ENCODE results near the gene PRELID3B. TPM values are rescaled to one million over a fixed set of nuclear protein-coding genes. Genes with fewer than 3 reads are reported as not detected.

The PRELID3B gene
- total and polyA plus RNA-seq, 10 of the 15 experiments (the other 5 are each of a cell fraction or from before 2014, with no cell fraction given): 72.5 to 151 (median 124) TPM

DNA sequence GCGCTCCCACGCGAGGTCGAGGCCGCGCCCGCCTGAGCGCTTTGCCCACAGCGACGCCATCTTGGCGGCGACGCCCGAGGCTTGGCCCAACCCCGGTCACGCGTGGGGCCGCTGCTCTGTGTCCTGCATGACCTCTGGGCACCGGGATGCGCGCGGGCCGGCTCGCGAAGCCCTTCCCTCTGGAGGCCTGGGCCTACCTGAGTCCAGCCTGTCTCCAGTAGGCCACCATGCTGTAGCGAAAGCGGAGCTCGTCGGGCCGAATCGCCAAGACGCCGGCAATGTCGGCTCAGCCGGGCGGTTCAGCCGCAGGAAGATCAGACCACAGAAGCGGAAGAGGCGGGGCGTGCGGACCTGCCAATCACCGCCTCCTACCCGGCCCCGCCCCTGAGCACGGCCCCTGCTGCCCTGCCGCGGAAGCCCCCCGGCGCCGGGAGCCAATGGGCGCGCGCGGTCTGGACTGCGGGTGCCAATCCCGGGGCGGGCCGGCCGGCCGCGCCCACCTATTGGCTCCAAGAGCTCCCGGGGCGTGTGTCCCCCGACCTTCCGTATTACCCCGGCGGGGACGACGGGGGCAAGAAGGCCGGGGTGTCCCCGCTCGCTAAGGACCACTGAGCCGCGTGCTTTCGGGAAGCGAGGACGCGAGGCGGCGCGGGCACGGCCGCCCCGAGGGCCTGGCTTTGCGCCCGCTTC, 10.4 kb downstream of the PRELID3B start, which contains the start of gene ATP5F1E (continued):
- TF ChIP-seq NR2C2 (IDR thresholded peaks at IDR 0.05; ENCODE audit: borderline replicate concordance, control insufficient read depth, insufficient read length, low read depth) (no peak), SIX5 (IDR thresholded peaks at IDR 0.05; ENCODE audit: low read depth, low read length, severe bottlenecking) (peak; percentile 19), TCF12 (IDR thresholded peaks at IDR 0.05; ENCODE audit: low read depth, low read length) (peak; percentile 57; the same call in 1 of the 2 replicates), RB1 (IDR thresholded peaks at IDR 0.05; ENCODE audit: borderline replicate concordance) (0 out of 2 replicates have a peak, but pooled peaks have one; percentile 58), TARDBP (IDR thresholded peaks at IDR 0.05; ENCODE audit: borderline replicate concordance) (no peak), KAT2A (conservative IDR thresholded peaks at IDR 0.05; ENCODE audit: control insufficient read depth, low read depth, low read length) (no peak), MYC (IDR thresholded peaks at IDR 0.05; ENCODE audit: insufficient read depth, insufficient read length, insufficient replicate concordance, low read length, severe bottlenecking) (peak; percentile 54), CBFB (IDR thresholded peaks at IDR 0.05; ENCODE audit: low read depth) (peak; percentile 88), ZZZ3 (IDR thresholded peaks at IDR 0.05; ENCODE audit: control insufficient read depth, insufficient read length, low read depth) (no peak), TAF1 (IDR thresholded peaks at IDR 0.05; ENCODE audit: borderline replicate concordance, low read depth, low read length) (peak; percentile 58; the same call in 1 of the 2 replicates), IRF4 (IDR thresholded peaks at IDR 0.05; ENCODE audit: low read depth, low read length) (no peak), NFXL1 (IDR thresholded peaks at IDR 0.05; ENCODE audit: borderline replicate concordance) (no peak), CBX3 (IDR thresholded peaks at IDR 0.05; ENCODE audit: borderline replicate concordance, low read depth) (no peak), NFYA (IDR thresholded peaks at IDR 0.05; ENCODE audit: borderline replicate concordance, low read depth, low read length) (no peak), NFYB (IDR thresholded peaks at IDR 0.05; ENCODE audit: insufficient read depth, low read depth, low read length) (peak; percentile 92), CEBPB (IDR thresholded peaks at IDR 0.05; ENCODE audit: borderline replicate concordance in 1 of 2, low read depth in 2 of 2, low read length in 2 of 2) (no peak)
- TF ChIP-seq, protein P1, sequence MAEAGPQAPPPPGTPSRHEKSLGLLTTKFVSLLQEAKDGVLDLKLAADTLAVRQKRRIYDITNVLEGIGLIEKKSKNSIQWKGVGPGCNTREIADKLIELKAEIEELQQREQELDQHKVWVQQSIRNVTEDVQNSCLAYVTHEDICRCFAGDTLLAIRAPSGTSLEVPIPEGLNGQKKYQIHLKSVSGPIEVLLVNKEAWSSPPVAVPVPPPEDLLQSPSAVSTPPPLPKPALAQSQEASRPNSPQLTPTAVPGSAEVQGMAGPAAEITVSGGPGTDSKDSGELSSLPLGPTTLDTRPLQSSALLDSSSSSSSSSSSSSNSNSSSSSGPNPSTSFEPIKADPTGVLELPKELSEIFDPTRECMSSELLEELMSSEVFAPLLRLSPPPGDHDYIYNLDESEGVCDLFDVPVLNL (IDR thresholded peaks at IDR 0.05; ENCODE audit: low read depth, low read length): peak; percentile 29; the same call in 1 of the 2 replicates
- TF ChIP-seq, protein P2, sequence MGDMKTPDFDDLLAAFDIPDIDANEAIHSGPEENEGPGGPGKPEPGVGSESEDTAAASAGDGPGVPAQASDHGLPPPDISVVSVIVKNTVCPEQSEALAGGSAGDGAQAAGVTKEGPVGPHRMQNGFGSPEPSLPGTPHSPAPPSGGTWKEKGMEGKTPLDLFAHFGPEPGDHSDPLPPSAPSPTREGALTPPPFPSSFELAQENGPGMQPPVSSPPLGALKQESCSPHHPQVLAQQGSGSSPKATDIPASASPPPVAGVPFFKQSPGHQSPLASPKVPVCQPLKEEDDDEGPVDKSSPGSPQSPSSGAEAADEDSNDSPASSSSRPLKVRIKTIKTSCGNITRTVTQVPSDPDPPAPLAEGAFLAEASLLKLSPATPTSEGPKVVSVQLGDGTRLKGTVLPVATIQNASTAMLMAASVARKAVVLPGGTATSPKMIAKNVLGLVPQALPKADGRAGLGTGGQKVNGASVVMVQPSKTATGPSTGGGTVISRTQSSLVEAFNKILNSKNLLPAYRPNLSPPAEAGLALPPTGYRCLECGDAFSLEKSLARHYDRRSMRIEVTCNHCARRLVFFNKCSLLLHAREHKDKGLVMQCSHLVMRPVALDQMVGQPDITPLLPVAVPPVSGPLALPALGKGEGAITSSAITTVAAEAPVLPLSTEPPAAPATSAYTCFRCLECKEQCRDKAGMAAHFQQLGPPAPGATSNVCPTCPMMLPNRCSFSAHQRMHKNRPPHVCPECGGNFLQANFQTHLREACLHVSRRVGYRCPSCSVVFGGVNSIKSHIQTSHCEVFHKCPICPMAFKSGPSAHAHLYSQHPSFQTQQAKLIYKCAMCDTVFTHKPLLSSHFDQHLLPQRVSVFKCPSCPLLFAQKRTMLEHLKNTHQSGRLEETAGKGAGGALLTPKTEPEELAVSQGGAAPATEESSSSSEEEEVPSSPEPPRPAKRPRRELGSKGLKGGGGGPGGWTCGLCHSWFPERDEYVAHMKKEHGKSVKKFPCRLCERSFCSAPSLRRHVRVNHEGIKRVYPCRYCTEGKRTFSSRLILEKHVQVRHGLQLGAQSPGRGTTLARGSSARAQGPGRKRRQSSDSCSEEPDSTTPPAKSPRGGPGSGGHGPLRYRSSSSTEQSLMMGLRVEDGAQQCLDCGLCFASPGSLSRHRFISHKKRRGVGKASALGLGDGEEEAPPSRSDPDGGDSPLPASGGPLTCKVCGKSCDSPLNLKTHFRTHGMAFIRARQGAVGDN (IDR thresholded peaks at IDR 0.05): peak; percentile 95
- TF ChIP-seq, protein P3, sequence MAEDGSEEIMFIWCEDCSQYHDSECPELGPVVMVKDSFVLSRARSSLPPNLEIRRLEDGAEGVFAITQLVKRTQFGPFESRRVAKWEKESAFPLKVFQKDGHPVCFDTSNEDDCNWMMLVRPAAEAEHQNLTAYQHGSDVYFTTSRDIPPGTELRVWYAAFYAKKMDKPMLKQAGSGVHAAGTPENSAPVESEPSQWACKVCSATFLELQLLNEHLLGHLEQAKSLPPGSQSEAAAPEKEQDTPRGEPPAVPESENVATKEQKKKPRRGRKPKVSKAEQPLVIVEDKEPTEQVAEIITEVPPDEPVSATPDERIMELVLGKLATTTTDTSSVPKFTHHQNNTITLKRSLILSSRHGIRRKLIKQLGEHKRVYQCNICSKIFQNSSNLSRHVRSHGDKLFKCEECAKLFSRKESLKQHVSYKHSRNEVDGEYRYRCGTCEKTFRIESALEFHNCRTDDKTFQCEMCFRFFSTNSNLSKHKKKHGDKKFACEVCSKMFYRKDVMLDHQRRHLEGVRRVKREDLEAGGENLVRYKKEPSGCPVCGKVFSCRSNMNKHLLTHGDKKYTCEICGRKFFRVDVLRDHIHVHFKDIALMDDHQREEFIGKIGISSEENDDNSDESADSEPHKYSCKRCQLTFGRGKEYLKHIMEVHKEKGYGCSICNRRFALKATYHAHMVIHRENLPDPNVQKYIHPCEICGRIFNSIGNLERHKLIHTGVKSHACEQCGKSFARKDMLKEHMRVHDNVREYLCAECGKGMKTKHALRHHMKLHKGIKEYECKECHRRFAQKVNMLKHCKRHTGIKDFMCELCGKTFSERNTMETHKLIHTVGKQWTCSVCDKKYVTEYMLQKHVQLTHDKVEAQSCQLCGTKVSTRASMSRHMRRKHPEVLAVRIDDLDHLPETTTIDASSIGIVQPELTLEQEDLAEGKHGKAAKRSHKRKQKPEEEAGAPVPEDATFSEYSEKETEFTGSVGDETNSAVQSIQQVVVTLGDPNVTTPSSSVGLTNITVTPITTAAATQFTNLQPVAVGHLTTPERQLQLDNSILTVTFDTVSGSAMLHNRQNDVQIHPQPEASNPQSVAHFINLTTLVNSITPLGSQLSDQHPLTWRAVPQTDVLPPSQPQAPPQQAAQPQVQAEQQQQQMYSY (CRISPR knock-in tag; IDR thresholded peaks at IDR 0.05): 0 out of 2 replicates have a peak, but pooled peaks have one; percentile 30
